GM18951 (cell line): Measurements from ENCODE around the gene STXBP6.
"Not testable (repeated sequence)": the region's sequence is repeated elsewhere in the genome, so short reads cannot be mapped to it uniquely, and the experiment has no call there.

Source experiments
- POLR2A ChIP-seq: IDR thresholded peaks from 4 replicates; pipeline ENCODE4 v1.6.1; 2011; ENCODE audit warnings: mild to moderate bottlenecking; ENCODE audit not compliant: insufficient read length, insufficient read depth; ENCODE audit errors: extremely low read depth
- in situ Hi-C: fragments of 300-500 bp; cut with MboI; formaldehyde crosslinking; loops from one replicate; pipeline ENCODE4 v1.12.0; 2022; ENCODE audit warnings: low sequenced_read_pairs, mixed read lengths, inconsistent platforms; ENCODE audit not compliant: unreplicated experiment

Gene STXBP6

GRCh38 chr14:24979725-24980239 is 70.2 kb downstream of the STXBP6 start:
- no peak for TF ChIP-seq POLR2A
- in situ Hi-C loops, result no loop called here

GRCh38 chr14:24978862-24979724 is 70.9 kb downstream of the STXBP6 start:
- TF ChIP-seq POLR2A, result no peak
- in situ Hi-C loops, result no loop called here

- in situ Hi-C loops, result no loop called here
- no peak for TF ChIP-seq POLR2A
These were observed 73.3 kb downstream of the STXBP6 start for GRCh38 chr14:24976602-24977001.

GRCh38 chr14:24975393-24975792 is 74.6 kb downstream of the STXBP6 start:
- TF ChIP-seq POLR2A, result no peak
- in situ Hi-C loops, result no loop called here

- in situ Hi-C loops, result no loop called here
- TF ChIP-seq POLR2A, result no peak
These were observed 75.2 kb downstream of the STXBP6 start for GRCh38 chr14:24974591-24975374.

GRCh38 chr14:24972844-24973243 is 77.1 kb downstream of the STXBP6 start:
- no peak for TF ChIP-seq POLR2A
- in situ Hi-C loops, result no loop called here

- no peak for TF ChIP-seq POLR2A
- in situ Hi-C loops, result no loop called here
These were observed 78.7 kb downstream of the STXBP6 start for GRCh38 chr14:24971255-24971654.

- in situ Hi-C loops, result no loop called here
- no peak for TF ChIP-seq POLR2A
These were observed 83.4 kb downstream of the STXBP6 start for GRCh38 chr14:24966579-24966964.

- in situ Hi-C loops, result no loop called here
- TF ChIP-seq POLR2A, result no peak
These were observed 83.9 kb downstream of the STXBP6 start for GRCh38 chr14:24965934-24966578.

- in situ Hi-C loops, result no loop called here
- TF ChIP-seq POLR2A, result no peak
These were observed 84.4 kb downstream of the STXBP6 start for GRCh38 chr14:24965578-24965933.

- in situ Hi-C loops, result no loop called here
- no peak for TF ChIP-seq POLR2A
These were observed 85.4 kb downstream of the STXBP6 start for GRCh38 chr14:24964591-24964990.

GRCh38 chr14:24964048-24964447 is 85.9 kb downstream of the STXBP6 start:
- in situ Hi-C loops, result no loop called here

GRCh38 chr14:24962118-24962517 is 87.8 kb downstream of the STXBP6 start:
- in situ Hi-C loops, result not testable (repeated sequence)

More at GRCh38 chr14:24964048-24964447, 85.9 kb downstream of the STXBP6 start:
- no peak for TF ChIP-seq POLR2A

- TF ChIP-seq POLR2A, result no peak
- in situ Hi-C loops, result no loop called here
These were observed 89.1 kb downstream of the STXBP6 start for GRCh38 chr14:24960816-24961215.
